K562 (cell line): ENCODE measurements around the gene METTL6. TPM values are rescaled to one million over a fixed set of nuclear protein-coding genes. Genes with fewer than 3 reads are reported as not detected.

Source experiments
- ATAC-seq: fragments of 200-7000 bp; cut with Tn5 transposase; 3 replicates; pipeline ENCODE4 v1.9.1; 2020; ENCODE audit warnings: moderate library complexity
- BruUV-seq: library from RNA; stranded (reverse); fragments of 400-500 nt; replicated peaks from 2 replicates; lab custom pipeline; 2021; lab: Mats Ljungman, UMichigan
- CTCF ChIA-PET: fragments of 300-600 bp; formaldehyde crosslinking; extraction: SDS; loops from one replicate; lab custom pipeline; 2021; ENCODE audit warnings: low intra/inter-chr PET ratio; lab: Yijun Ruan, JAX
- POLR2A ChIA-PET: fragments of 300-600, 350-650 bp; sonication (Branson Sonifier 250); formaldehyde crosslinking; extraction: SDS; loops from one replicate; lab custom pipeline; 2021; ENCODE audit warnings: antibody characterized with exemption, inconsistent platforms; lab: Yijun Ruan, JAX
- DNase-seq, 4 experiments: peaks; one replicate each; pipeline versions ENCODE4 v3.0.0 to v3.0.0-alpha.2; 2011 to 2018; ENCODE audit warnings: low spot score in 3 of 4, mixed read lengths in 3 of 4; ENCODE audit errors: extremely low read depth in 1 of 4
- FAIRE-seq: peaks from 2 replicates; lab custom pipeline; 2011; peaks lifted over from hg19 to GRCh38; lab: Jason Lieb, UNC
- H2AFZ ChIP-seq: 2 replicates; pipeline ENCODE4 v1.6.0; 2011; ENCODE audit warnings: low read depth, low read length, control low read depth, inconsistent platforms
- H3K27ac ChIP-seq: fragments of 200-600 bp; 3 replicates; pipeline ENCODE4 v1.8.0; 2011; ENCODE audit warnings: low read depth, mild to moderate bottlenecking, control low read depth, inconsistent platforms, low read length, moderate library complexity, mixed read lengths; ENCODE audit errors: extremely low read depth
- H3K27me3 ChIP-seq, 2 experiments: fragments of 300-600 bp in 1 of 2; 2 replicates in 1 of 2; 3 replicates in 1 of 2; pipeline versions ENCODE4 v1.6.0 to v1.8.0; 2011; ENCODE audit warnings: inconsistent platforms in 2 of 2, low read length in 2 of 2, mild to moderate bottlenecking in 1 of 2, mixed read lengths in 1 of 2, moderate library complexity in 1 of 2; ENCODE audit not compliant: control insufficient read depth in 2 of 2, insufficient read depth in 2 of 2
- H3K36me3 ChIP-seq: fragments of 300-600 bp; 3 replicates; pipeline ENCODE4 v1.8.0; 2011; ENCODE audit warnings: mild to moderate bottlenecking, low read length, inconsistent platforms; ENCODE audit not compliant: control insufficient read depth, insufficient read depth
- H3K4me1 ChIP-seq, 2 experiments: fragments of 200-600 bp in 1 of 2; replicated peaks in 1 of 2; 2 replicates in 1 of 2; 3 replicates in 1 of 2; pipeline versions ENCODE4 v1.5.1 to v1.8.0; 2011; ENCODE audit warnings: inconsistent platforms in 2 of 2, low read length in 2 of 2, mild to moderate bottlenecking in 1 of 2, mixed read lengths in 1 of 2, moderate library complexity in 1 of 2; ENCODE audit not compliant: control insufficient read depth in 2 of 2, insufficient read depth in 2 of 2
- H3K4me2 ChIP-seq: 2 replicates; pipeline ENCODE4 v1.6.1; 2011; ENCODE audit warnings: low read length, control low read depth, inconsistent platforms, mixed read lengths; ENCODE audit not compliant: insufficient read depth
- H3K4me3 ChIP-seq: fragments of 200-600 bp; sonication (generic), shearing (Covaris generic); 2 replicates; pipeline ENCODE4 v1.5.1; 2016; ENCODE audit warnings: control low read depth, inconsistent platforms
- H3K79me2 ChIP-seq: fragments of 200-600 bp; 3 replicates; pipeline ENCODE4 v1.8.0; 2011; ENCODE audit warnings: low read length, inconsistent platforms; ENCODE audit not compliant: control insufficient read depth, insufficient read depth
- H3K9ac ChIP-seq, 2 experiments: 2 replicates each; pipeline versions ENCODE4 v1.6.0 to v1.6.1; 2011; ENCODE audit warnings: low read depth in 2 of 2, low read length in 2 of 2, control low read depth in 1 of 2, inconsistent platforms in 1 of 2, mild to moderate bottlenecking in 1 of 2, mixed read lengths in 1 of 2; ENCODE audit not compliant: insufficient read depth in 1 of 2
- H3K9me1 ChIP-seq: one replicate; pipeline ENCODE4 v1.6.0; 2011; ENCODE audit warnings: inconsistent platforms, mild to moderate bottlenecking, low read length, moderate library complexity; ENCODE audit not compliant: control insufficient read depth, insufficient read depth
- H3K9me3 ChIP-seq: replicated peaks from 2 replicates; pipeline ENCODE4 v1.5.1; 2011; ENCODE audit warnings: low read depth, low read length, inconsistent platforms; ENCODE audit not compliant: control insufficient read depth, insufficient read depth
- H4K20me1 ChIP-seq: replicated peaks from 2 replicates; pipeline ENCODE4 v1.6.1; 2011; ENCODE audit warnings: low read length, inconsistent platforms, mixed read lengths; ENCODE audit not compliant: control insufficient read depth, insufficient read depth
- CHD2 ChIP-seq: IDR thresholded peaks from 2 replicates; pipeline ENCODE4 v1.6.1; 2011; ENCODE audit warnings: low read depth, low read length
- CTCF ChIP-seq, 3 experiments: IDR thresholded peaks in 2 of 3; conservative IDR thresholded peaks in 1 of 3; 2 replicates each; pipeline ENCODE4 v1.5.1; 2011 to 2012; ENCODE audit warnings: low read length in 3 of 3, mild to moderate bottlenecking in 3 of 3, control low read depth in 2 of 3, improper control_type of control experiment in 1 of 3, inconsistent platforms in 1 of 3, low read depth in 1 of 3, mixed read lengths in 1 of 3, moderate library complexity in 1 of 3; ENCODE audit not compliant: insufficient read depth in 2 of 3
- RAD21 ChIP-seq, 2 experiments: fragments of 250-450 bp in 1 of 2; fragments of 450-650 bp in 1 of 2; sonication (Bioruptor Pico) in 1 of 2; formaldehyde crosslinking in 1 of 2; IDR thresholded peaks in 1 of 2; conservative IDR thresholded peaks in 1 of 2; 2 replicates each; pipeline versions ENCODE4 v1.4.0 to v1.8.0; 2020 to 2022; ENCODE audit warnings: mild to moderate bottlenecking in 2 of 2, moderate library complexity in 1 of 2
- SMC3 ChIP-seq: conservative IDR thresholded peaks from 2 replicates; pipeline ENCODE4 v1.6.1; 2011; ENCODE audit warnings: low read depth, low read length, improper control_type of control experiment; ENCODE audit not compliant: insufficient read depth
- WGBS: fragments of 100-300 bp; shearing (Covaris generic); methylation state at CpG from one replicate; pipeline ENCODE4 v1.1.6; 2016; ENCODE audit warnings: low coverage, mixed read lengths; ENCODE audit not compliant: insufficient coverage; ENCODE audit errors: missing lambda C conversion rate; 5-methylcytosine and 5-hydroxymethylcytosine counted together
- in situ Hi-C: fragments of 300-500 bp; cut with MboI; formaldehyde crosslinking; loops from 4 replicates; pipeline ENCODE4 v1.15.0; 2018; ENCODE audit warnings: inconsistent platforms, mixed read lengths
- intact Hi-C: fragments of 100-400 bp; cut with micrococcal nuclease; formaldehyde crosslinking; loops from 2 replicates; pipeline ENCODE4 v1.14.2; 2022
- polyA plus RNA-seq, 8 experiments: library from polyadenylated mRNA; depleted of rRNA in 4 of 8; stranded (reverse) in 5 of 8; unstranded in 3 of 8; fragments of >200 nt; fragmentation: Nextera tagmentation in 2 of 8; fragmentation: Illumina TruSeq in 1 of 8; extraction: Ambion mirVana in 2 of 8; extraction: Trizol in 1 of 8; gene quantifications; 2 replicates each; pipeline versions ENCODE4 v1.2.1 to v1.2.3, GENCODE V29; 2011 to 2014; ENCODE audit warnings: inconsistent platforms in 1 of 8, missing spikeins in 1 of 8
- total RNA-seq, 7 experiments: library from RNA; depleted of rRNA in 6 of 7; stranded (reverse); fragments of >200 nt in 6 of 7; fragmentation: Illumina TruSeq in 2 of 7; extraction: Trizol in 2 of 7; gene quantifications; 2 replicates each; pipeline versions ENCODE4 v1.2.1 to v1.2.3, GENCODE V29; 2011 to 2021; ENCODE audit warnings: low replicate concordance in 1 of 7

Gene METTL6
- total and polyA plus RNA-seq, 9 of the 15 experiments (the other 6 are each of a cell fraction or from before 2014, with no cell fraction given): 18.8 to 61.5 (median 33.9) TPM

- no peak for DNase-seq
- H3K9me3 ChIP-seq: no peaks in the 10 kb centered on the region
- no peaks in the 10 kb centered on the region for H3K36me3 ChIP-seq
- no peak overlapping the region for H3K27ac ChIP-seq
- H3K9me1 ChIP-seq: no peaks in the 10 kb centered on the region
- H3K4me2 ChIP-seq: no peak overlapping the region
- peaks cover 5 to 20% of the 10 kb centered on the region in 2 experiments; a peak in 4 of 5 replicates for H3K27me3 ChIP-seq
- WGBS: 2% methylated on average over 6 of the region's 6 CpGs
- ATAC-seq: peak; percentile 77
- in situ Hi-C loops (no loop called here), intact Hi-C loops (no loop called here)
- CTCF ChIA-PET: no interaction called here
- no peaks in the 10 kb centered on the region for H4K20me1 ChIP-seq
- H2AFZ ChIP-seq: no peak overlapping the region
- no peak overlapping the region for H3K4me3 ChIP-seq
- POLR2A ChIA-PET: interaction anchor here (0.5 to 0.8 kb wide), 2 partner anchors 30 to 73 kb away, joined by 3 read pairs; no protein-coding TSS in a partner anchor
- peak; percentile 32 to 41 (median 35); a peak in 3 of 6 replicates for TF ChIP-seq CTCF (IDR thresholded peaks at IDR 0.05 in 2 of 3, conservative IDR thresholded peaks at IDR 0.05 in 1 of 3; ENCODE audit: insufficient read depth in 2 of 3, low read depth in 1 of 3, low read length in 3 of 3)
- peak in 1 of 2 experiments; percentile 20; a peak in 2 of 4 replicates for TF ChIP-seq RAD21 (CRISPR knock-in tag; conservative IDR thresholded peaks at IDR 0.05 in 1 of 2, IDR thresholded peaks at IDR 0.05 in 1 of 2)
- TF ChIP-seq CHD2: no peak
- 0 out of 2 replicates have a peak, but pooled peaks have one; percentile 11 for TF ChIP-seq SMC3
- FAIRE-seq: no peak
- peaks cover 0 to 7% of the 10 kb centered on the region in 2 experiments; a peak in 2 of 5 replicates for H3K4me1 ChIP-seq
- no peak overlapping the region for H3K9ac ChIP-seq
- H3K79me2 ChIP-seq: no peaks in the 10 kb centered on the region
- BruUV-seq: no TSS peak
Measured at GRCh38 chr3:15470261-15470660, 42.9 kb upstream of the METTL6 start.
